GM10847 (cell line): ENCODE results near the gene DTX4.

Experiments
- POLR2A ChIP-seq: IDR thresholded peaks from 2 replicates; pipeline ENCODE4 v1.6.1; 2011; ENCODE audit not compliant: insufficient read length; ENCODE audit errors: extremely low read depth

DTX4 gene

GRCh38 chr11:59198726-59199125 lies 26.8 kb downstream of the DTX4 start:
- no peak for TF ChIP-seq POLR2A

DNA sequence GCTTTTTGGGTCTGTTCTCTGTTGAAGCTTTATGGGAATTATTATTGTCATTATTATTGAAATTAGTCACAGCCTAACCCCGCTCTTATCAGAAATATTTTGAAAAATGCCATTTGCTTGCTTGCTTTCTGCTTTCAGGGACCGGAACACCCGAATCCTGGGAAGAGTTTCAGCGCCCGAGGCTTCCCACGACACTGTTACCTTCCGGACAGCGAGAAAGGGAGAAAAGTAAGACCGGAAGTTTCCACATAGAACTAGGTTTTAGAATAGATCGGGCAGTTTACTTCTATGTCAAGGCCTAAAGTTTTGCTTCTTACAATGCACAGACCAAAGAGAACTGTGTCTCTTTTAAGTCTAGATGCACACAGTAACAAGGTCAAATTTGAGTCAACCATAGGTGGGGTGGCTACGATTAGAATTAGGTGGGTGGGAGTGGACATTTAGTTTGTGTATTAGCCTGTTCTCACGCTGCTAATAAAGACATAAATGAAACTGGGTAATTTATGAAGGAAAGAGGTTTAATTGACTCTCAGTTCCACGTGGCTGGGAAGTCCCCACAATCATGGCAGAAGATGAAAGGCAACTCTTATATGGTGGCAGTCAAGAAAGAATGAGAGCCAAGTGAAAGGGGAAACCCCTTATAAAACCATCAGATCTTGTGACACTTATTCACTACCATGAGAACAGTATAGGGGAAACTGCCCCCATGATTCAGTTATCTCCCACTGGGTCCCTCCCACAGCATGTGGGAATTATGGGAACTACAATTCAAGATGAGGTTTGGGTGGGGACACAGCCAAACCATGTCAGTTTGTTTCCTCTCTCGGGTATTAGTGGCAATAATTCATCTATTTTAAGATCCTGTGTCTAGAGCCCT lies 27.9 kb downstream of the DTX4 start:
- no peak for TF ChIP-seq POLR2A

GRCh38 chr11:59200423-59200746 lies 28.5 kb downstream of the DTX4 start:
- TF ChIP-seq POLR2A: no peak

DNA sequence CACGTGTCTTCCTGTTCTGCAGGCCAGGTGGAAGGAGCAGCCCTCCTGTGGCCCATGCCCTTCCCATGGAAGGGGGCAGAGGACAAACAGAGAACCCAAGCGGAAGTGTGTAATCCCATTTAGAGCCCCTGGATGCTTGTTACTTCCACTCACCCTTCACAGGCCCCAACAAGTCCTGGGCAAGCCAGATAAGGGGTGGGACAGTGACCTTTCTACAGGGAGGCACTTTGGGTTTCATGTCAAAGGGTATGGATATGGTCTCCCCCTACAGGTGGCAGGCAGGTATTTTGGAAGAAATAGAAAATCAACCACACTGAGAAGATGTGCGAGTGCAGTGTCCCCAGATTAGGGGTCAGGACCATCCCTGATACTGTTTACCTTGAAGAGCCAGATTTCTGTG lies 29.4 kb downstream of the DTX4 start:
- TF ChIP-seq POLR2A: no peak

DNA sequence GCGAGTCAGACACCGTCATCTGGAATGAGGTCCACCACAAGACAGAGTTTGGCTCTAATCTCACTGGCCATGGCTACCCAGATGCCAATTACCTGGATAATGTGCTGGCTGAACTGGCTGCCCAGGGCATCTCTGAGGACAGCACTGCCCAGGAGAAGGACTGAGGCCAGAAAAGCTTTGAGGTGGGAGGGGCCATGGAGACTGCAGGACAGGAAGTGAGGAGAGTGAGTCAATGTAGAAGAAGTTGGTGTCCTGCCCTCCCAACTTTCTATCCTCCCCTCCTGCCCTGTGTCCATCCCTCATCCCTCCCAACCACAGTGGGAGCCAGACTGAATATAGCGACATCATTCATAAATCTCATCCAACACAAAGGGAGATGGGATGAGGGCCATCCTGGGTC lies 32.8 kb downstream of the DTX4 start:
- no peak for TF ChIP-seq POLR2A

GRCh38 chr11:59205648-59206047 lies 33.7 kb downstream of the DTX4 start:
- no peak for TF ChIP-seq POLR2A

- no peak for TF ChIP-seq POLR2A
These were observed 34.7 kb downstream of the DTX4 start for GRCh38 chr11:59206635-59207034.

GRCh38 chr11:59207988-59208451 lies 36.1 kb downstream of the DTX4 start:
- no peak for TF ChIP-seq POLR2A

GRCh38 chr11:59208956-59209355 lies 37.0 kb downstream of the DTX4 start:
- no peak for TF ChIP-seq POLR2A

- TF ChIP-seq POLR2A: no peak
These were observed 40.3 kb downstream of the DTX4 start for GRCh38 chr11:59212222-59212621.

- TF ChIP-seq POLR2A: no peak
These were observed 41.1 kb downstream of the DTX4 start, which contains the start of gene MPEG1 for GRCh38 chr11:59212744-59213631. Gene MPEG1 (minus strand): TSS chr11:59212927. CDS start chr11:59212865, 62 bp downstream.

GRCh38 chr11:59214141-59214893 lies 42.4 kb downstream of the DTX4 start:
- no peak for TF ChIP-seq POLR2A

DNA sequence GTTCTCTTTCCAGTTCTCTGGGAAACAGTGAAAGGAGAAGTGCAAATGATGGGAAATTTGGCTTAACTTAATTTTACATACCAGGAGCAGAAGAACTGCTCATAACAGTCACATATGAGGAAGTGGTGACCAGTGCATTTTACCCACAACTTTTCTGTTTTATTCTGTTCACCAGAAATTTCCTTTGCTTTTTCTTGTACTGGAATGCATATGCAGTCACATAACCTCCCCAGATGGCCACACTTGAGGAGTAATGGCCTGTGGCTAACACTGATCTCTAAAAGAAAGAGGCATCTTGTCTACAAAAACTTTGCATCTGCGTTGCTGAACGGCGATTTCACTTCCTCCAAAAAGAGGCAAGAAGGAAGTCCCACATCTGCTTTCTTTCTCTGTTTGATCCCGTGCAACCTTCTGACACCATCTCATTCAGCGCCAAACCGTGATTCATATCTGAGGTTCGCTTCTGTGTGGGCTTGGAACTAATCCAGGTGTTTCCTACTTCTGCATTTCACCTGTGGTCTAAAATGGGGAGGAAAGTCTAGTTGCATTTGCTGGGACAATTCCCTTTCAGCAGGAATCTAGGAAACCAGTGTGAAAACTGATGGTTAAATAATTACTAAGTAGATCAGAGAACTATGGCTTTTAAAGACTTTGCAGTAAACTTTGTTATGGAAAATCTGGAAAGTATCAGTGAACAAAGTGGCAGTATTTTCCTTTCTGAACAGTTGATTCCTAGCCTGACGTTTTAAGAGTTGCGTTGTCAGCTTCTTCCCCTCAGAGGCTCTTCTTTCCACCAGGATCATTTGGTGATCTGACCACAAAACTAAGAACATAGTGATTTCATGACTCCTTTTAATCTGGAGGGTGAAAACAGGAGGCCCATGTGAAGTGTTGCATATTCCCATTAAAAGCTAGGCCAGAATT lies 45.0 kb downstream of the DTX4 start:
- no peak for TF ChIP-seq POLR2A

GRCh38 chr11:59218319-59218718 lies 46.4 kb downstream of the DTX4 start:
- no peak for TF ChIP-seq POLR2A
